ENCODE measurements around the gene TMEM256. TPM values are rescaled to one million over a fixed set of nuclear protein-coding genes. Genes with fewer than 3 reads are reported as not detected.

The TMEM256 gene
- total RNA-seq, 3 donors from 2014 or later = 51.9 to 85.1 (median 64.9) TPM

DNA sequence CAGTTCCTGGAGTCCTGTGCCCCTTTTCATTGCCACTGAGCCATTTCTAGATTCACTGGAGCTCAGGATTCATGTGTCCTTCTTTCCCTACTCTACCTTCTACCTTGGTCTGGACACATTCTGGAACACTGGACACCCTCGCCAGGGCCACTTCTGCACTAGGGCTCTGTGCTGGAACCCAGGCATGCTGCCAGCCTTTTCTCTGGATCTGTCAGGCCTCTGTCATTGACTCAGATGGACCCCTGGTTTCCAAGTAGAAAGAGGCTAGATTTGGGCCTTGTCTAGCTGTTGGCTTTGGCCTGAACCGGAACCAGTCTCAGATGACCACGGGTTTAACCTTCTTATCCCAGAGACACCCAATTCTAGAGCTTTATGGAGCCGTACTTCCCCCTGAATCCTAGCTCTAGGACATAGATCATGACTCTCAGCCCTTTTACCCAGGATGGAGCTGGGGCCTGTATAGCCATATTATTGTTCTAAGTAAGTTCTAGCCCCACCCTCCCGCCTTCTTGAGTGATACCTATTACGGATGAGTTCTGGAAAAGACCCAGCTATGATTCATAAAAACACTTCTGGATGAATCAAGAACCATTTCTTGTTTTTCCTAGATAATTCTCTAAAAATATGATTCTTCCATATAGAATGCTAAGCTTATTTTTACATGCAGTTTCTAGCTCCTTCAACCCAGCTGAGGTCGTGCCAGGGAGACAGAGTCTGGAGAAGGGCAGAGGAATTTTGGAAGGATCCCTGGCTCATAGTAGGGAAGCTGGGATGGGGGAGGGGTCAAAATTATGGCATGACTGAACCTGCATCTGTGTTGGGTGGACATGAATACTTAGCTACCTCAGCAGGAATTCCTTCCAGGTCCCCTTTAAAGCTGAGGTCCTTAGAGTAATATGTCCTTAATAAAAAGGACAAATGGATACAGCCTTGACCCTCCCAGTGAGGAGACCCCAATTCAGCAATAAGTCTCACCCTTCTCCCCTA lies 39.9 kb upstream of the TMEM256 start:
- TF ChIP-seq CTCF (IDR thresholded peaks at IDR 0.05) = no peak
- intact Hi-C loops (cut with DNase I, micrococcal nuclease) = no loop called here
- Histone ChIP-seq H3K36me3 (ENCODE audit: low read depth) (no peaks in the 10 kb centered on the region), H3K4me1 (ENCODE audit: low read depth) (peaks cover 20% of the 10 kb centered on the region), H3K9me3 (no peaks in the 10 kb centered on the region), H3K4me3 (no peak overlapping the region)
- no peak for ATAC-seq
- DNase-seq = no peak

DNA sequence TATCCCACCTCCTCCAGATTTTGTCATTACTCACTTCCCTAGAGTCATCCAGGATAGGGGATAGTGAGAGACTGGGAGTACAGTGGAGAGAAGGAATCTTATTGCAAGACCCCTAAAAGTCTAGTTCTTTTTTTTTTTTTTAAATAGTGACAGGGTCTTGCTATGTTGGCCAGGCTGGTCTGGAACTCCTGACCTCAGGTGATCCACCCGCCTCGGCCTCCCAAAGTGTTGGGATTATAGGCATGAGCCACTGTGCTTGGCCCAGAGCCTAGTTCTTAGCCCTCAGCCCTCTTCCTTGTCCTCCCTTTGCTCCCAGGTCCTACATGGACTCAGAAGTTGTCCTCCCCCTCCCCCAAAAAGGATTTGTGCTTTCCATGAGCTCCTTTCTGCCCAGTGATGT lies 38.2 kb upstream of the TMEM256 start:
- DNase-seq (no peak), ATAC-seq (no peak)
- intact Hi-C loops (cut with DNase I, micrococcal nuclease) = no loop called here
- Histone ChIP-seq H3K36me3 (ENCODE audit: low read depth) (no peaks in the 10 kb centered on the region), H3K9me3 (no peaks in the 10 kb centered on the region), H3K4me1 (ENCODE audit: low read depth) (peaks cover 30% of the 10 kb centered on the region), H3K4me3 (no peak overlapping the region)
- TF ChIP-seq CTCF (IDR thresholded peaks at IDR 0.05) = no peak

- Histone ChIP-seq H3K36me3 (ENCODE audit: low read depth) (no peaks in the 10 kb centered on the region), H3K9me3 (no peaks in the 10 kb centered on the region), H3K4me3 (no peak overlapping the region), H3K4me1 (ENCODE audit: low read depth) (peaks cover 31% of the 10 kb centered on the region)
- intact Hi-C loops (cut with DNase I, micrococcal nuclease) = no loop called here
- no peak for ATAC-seq
- no peak for DNase-seq
- no peak for TF ChIP-seq CTCF (IDR thresholded peaks at IDR 0.05)
These were observed 37.4 kb upstream of the TMEM256 start for GRCh38 chr17:7441266-7441665.

- TF ChIP-seq CTCF (IDR thresholded peaks at IDR 0.05) = no peak
- ATAC-seq = no peak
- H3K9me3 ChIP-seq = no peaks in the 10 kb centered on the region
- no peaks in the 10 kb centered on the region for H3K36me3 ChIP-seq (ENCODE audit: low read depth)
- H3K4me3 ChIP-seq = no peak overlapping the region
- DNase-seq = no peak
- peaks cover 31% of the 10 kb centered on the region for H3K4me1 ChIP-seq (ENCODE audit: low read depth)
- intact Hi-C loops (cut with DNase I, micrococcal nuclease) = no loop called here
These were observed 36.9 kb upstream of the TMEM256 start for GRCh38 chr17:7440834-7441195.

DNA sequence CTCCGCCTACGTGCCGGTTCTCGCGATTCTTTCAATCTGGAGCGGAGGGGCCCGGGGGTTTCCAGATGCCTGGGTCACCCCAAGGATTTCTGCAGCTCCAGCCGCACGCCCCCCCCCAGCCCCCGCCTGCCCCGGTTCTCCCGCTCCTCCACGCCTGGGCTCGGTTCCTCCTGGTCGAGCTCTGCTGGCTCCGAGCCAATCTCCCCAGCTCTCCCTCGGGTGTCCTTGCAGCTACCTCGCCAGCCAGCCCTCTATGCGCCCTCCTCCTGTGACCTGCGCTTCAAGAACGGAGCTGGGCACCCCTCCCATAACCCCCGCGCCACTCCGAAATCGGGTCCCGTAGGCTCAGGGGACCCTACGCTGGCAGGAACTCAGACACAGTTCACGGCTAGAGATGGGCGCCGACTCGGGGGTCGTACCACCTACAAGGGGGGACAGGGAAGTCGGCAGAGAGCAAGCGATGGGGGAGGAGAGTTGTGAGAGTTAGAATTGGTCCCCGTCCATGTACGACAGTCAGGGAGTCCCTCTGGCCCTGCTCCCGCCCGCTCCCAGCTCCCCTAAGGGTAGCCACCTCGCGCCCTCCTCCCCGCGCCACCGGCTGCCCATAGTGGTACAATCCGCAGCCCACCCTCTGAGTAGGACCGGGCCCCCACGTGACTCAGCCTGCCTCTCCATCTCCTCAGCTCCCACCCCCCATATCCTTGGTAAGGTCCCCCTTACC lies 36.4 kb upstream of the TMEM256 start:
- H3K4me1 ChIP-seq (ENCODE audit: low read depth) = peaks cover 31% of the 10 kb centered on the region

More for the DNA sequence above, 36.4 kb upstream of the TMEM256 start:
- ATAC-seq (no peak), DNase-seq (peak; percentile 49 to 69 (median 65))
- intact Hi-C loops (cut with DNase I, micrococcal nuclease) = no loop called here
- TF ChIP-seq CTCF (IDR thresholded peaks at IDR 0.05) = no peak
- Histone ChIP-seq H3K4me3 (no peak overlapping the region), H3K36me3 (ENCODE audit: low read depth) (no peaks in the 10 kb centered on the region), H3K9me3 (no peaks in the 10 kb centered on the region)
